GM21717 (cell line): ENCODE data around the gene LYPD4.
"Not testable (repeated sequence)": the region's sequence is repeated elsewhere in the genome, so short reads cannot be mapped to it uniquely, and the experiment has no call there.

ENCODE experiments used
- ATAC-seq: cut with Tn5 transposase; IDR thresholded peaks from one replicate; pipeline ENCODE4 v1.9.1; 2021; ENCODE audit warnings: mild to moderate bottlenecking, moderate library complexity; ENCODE audit not compliant: unreplicated experiment

The LYPD4 gene

DNA sequence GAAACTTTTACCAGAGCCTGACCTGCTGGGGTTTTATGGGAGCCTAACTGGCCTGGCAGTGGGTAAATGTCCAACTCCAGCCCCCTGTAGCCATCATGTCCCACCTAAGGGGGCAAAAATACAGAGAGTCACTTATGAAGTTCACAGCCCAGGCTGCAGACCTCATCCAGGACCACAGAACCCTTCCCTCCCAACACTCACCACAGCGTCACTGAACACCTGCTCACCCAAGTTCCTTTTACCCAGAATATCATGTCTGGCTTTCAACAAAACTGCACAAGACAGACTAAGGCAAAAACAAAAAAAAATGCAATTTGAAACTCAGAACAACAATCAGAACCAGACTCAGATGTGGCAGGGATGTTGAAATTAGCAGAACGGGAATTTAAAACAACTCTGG is 41.7 kb downstream of the LYPD4 start:
- no peak for ATAC-seq

DNA sequence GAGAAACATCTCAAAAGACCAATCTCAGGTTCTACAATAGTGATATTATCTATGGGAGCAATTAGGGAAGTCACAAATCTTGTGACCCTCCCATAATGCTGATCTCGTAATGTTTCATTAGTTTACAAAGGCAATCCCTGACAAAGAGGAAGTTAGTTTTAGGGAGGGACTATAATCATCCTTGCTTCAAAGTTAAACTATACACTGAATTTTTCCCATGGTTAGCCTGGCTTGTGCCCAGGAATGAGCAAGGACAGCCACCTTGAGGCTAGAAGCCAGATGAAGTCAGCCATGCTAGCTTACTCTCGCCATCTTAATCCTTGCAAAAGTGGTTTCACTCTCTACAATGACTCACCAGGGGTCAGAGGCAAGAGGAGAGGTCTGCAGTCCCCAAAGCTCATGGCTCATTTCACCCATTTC is 42.7 kb downstream of the LYPD4 start:
- ATAC-seq: no peak

DNA sequence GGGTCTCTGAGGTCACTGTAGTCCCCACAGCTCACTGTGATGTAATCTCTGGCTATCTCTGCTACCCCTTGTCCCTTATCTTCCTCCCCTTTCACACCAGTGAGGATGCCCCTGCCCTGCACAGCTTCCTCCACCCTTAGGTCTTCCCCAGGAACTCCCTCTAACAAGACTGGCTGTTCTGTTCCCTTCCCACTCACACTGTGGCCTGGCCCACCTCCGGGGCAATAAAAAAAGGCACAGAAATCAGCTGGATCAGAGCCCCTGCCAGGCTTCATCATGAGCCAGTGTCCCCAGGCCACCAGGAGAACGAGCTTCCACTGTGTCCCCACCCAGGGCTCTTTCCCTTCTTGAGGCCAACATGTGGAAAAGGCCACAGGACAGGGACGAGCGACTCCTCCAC is 43.5 kb downstream of the LYPD4 start:
- ATAC-seq: no peak

DNA sequence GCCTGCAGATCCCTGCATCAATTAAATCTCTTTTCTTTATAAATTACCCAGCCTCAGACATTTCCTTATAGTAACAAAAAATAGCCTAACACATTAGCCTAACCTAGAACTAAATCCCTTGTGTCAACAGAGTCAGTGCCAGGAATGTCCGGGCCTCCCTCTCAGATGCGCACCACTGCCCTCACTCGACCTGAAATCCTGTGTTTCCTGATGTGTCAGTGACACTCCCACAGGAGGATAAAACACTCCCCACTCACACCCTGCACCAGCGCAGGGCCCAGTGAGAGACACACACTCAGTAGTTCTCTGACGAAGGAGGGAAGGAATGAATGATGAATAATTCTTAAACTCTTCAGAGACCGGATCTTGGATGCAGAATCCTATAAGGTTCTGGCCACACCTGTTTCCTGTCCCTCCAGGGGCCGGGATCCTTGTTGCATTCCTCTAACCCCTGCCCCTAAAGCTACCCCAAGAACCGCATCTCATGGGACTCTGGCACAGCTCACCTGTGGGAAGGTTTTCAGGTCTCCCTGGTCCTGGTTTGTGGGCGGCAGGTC is 45.0 kb downstream of the LYPD4 start:
- no peak for ATAC-seq

DNA sequence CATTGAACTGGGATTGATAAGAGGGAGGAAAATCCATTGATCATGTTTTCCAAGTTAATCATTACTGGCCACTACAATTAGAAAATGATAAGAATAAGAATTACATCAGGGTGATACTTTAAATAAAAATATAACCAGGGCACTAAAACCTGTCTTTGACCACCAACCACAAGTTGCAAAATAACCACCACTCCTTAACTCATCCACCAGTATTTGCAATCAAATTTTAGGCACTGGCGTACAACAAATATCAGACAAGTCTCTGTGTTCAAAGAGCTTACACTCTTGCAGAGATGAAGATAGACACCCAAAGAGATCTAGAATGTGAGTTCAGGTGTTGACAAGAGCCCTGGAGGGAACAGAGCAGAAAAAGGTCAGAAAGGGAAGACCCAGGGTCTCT is 47.6 kb downstream of the LYPD4 start:
- no peak for ATAC-seq

- ATAC-seq: no peak
Observed at GRCh38 chr19:41796362-41796761, 48.1 kb downstream of the LYPD4 start, which contains the start of gene CEACAM3. Gene CEACAM3, plus strand, starts transcription at chr19:41796587. Its CDS starts 91 bp downstream, at chr19:41796678.

- no peak for ATAC-seq
Observed at GRCh38 chr19:41795031-41795461, 49.4 kb downstream of the LYPD4 start.

GRCh38 chr19:41793414-41793727 is 51.1 kb downstream of the LYPD4 start:
- ATAC-seq: no peak

- no peak for ATAC-seq
Observed at GRCh38 chr19:41792513-41793413, 51.7 kb downstream of the LYPD4 start.

DNA sequence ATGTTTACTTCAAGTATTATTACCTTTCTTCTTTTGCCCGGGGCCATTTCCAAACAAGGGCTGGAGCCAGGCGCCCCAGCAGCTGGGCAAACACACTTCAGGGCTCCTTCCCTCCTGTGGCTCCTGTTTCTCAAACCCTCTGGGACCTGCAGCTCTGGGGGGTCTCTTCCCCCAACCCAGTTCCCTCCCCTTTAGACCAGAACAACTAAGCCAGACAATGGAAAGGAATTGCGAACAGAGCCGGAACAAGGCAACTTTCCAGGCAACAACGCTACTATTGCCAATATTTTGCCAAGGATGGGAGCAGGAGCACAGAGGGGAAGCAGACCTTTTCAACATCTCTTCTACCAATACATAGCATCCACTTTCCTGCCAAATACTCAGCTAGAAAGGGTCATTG is 55.4 kb downstream of the LYPD4 start:
- ATAC-seq: not testable (repeated sequence)

GRCh38 chr19:41788518-41788917 is 56.0 kb downstream of the LYPD4 start:
- ATAC-seq: not testable (repeated sequence)
